ENCODE data around the gene SYS1. TPM values are rescaled to one million over a fixed set of nuclear protein-coding genes. Genes with fewer than 3 reads are reported as not detected.

The SYS1 gene
- total RNA-seq, 6 experiments from 2014 or later: 22.9 to 34.1 (median 27.6) TPM

- DNase-seq: peak; percentile 89
- Mint-ChIP-seq H3K4me3 (peak overlapping the region; percentile 74), H3K9me3 (no peaks in the 10 kb centered on the region), H3K27me3 (ENCODE audit: insufficient read depth) (peaks cover 3% of the 10 kb centered on the region), H3K27ac (peak overlapping the region; percentile 99), H3K36me3 (ENCODE audit: low read depth) (peaks cover 44% of the 10 kb centered on the region), H3K4me1 (ENCODE audit: low read depth) (peaks cover 76% of the 10 kb centered on the region)
- no peak for TF ChIP-seq CTCF (IDR thresholded peaks at IDR 0.05)
These were observed 25.4 kb upstream of the SYS1 start for GRCh38 chr20:45337367-45338120.

- H3K27me3 Mint-ChIP-seq (ENCODE audit: insufficient read depth): peaks cover 3% of the 10 kb centered on the region
- peak overlapping the region; percentile 74 for H3K4me3 Mint-ChIP-seq
- TF ChIP-seq CTCF (IDR thresholded peaks at IDR 0.05): no peak
- peak overlapping the region; percentile 99 for H3K27ac Mint-ChIP-seq
- H3K36me3 Mint-ChIP-seq (ENCODE audit: low read depth): peaks cover 44% of the 10 kb centered on the region
- H3K4me1 Mint-ChIP-seq (ENCODE audit: low read depth): peaks cover 84% of the 10 kb centered on the region
- no peak for DNase-seq
- no peaks in the 10 kb centered on the region for H3K9me3 Mint-ChIP-seq
These were observed 24.6 kb upstream of the SYS1 start for GRCh38 chr20:45338121-45339030.

- Mint-ChIP-seq H3K9me3 (no peaks in the 10 kb centered on the region), H3K27ac (peak overlapping the region; percentile 99), H3K4me1 (ENCODE audit: low read depth) (peaks cover 91% of the 10 kb centered on the region), H3K4me3 (peak overlapping the region; percentile 22), H3K36me3 (ENCODE audit: low read depth) (peaks cover 44% of the 10 kb centered on the region), H3K27me3 (ENCODE audit: insufficient read depth) (peaks cover 3% of the 10 kb centered on the region)
- DNase-seq: no peak
- no peak for TF ChIP-seq CTCF (IDR thresholded peaks at IDR 0.05)
These were observed 23.9 kb upstream of the SYS1 start for GRCh38 chr20:45339084-45339483.

GRCh38 chr20:45339799-45340198 is 23.2 kb upstream of the SYS1 start:
- Mint-ChIP-seq H3K9me3 (no peaks in the 10 kb centered on the region), H3K4me3 (no peak overlapping the region), H3K36me3 (ENCODE audit: low read depth) (peaks cover 45% of the 10 kb centered on the region), H3K4me1 (ENCODE audit: low read depth) (peaks cover 98% of the 10 kb centered on the region), H3K27ac (peak overlapping the region; percentile 99), H3K27me3 (ENCODE audit: insufficient read depth) (peaks cover 3% of the 10 kb centered on the region)
- TF ChIP-seq CTCF (IDR thresholded peaks at IDR 0.05): no peak
- no peak for DNase-seq

- DNase-seq: no peak
- no peak for TF ChIP-seq CTCF (IDR thresholded peaks at IDR 0.05)
- Mint-ChIP-seq H3K36me3 (ENCODE audit: low read depth) (peaks cover 45% of the 10 kb centered on the region), H3K4me1 (ENCODE audit: low read depth) (peaks cover 100% of the 10 kb centered on the region), H3K27ac (peak overlapping the region; percentile 99), H3K9me3 (no peaks in the 10 kb centered on the region), H3K4me3 (peak overlapping the region; percentile 20; the same call in 1 of the 2 replicates), H3K27me3 (ENCODE audit: insufficient read depth) (peaks cover 3% of the 10 kb centered on the region)
These were observed 22.6 kb upstream of the SYS1 start for GRCh38 chr20:45340236-45340847.

Measured in HFFc6 (cell line).